ENCODE results near the gene ZNF678.
"Not testable (repeated sequence)": the region's sequence is repeated elsewhere in the genome, so short reads cannot be mapped to it uniquely, and the experiment has no call there.

ZNF678 gene

DNA sequence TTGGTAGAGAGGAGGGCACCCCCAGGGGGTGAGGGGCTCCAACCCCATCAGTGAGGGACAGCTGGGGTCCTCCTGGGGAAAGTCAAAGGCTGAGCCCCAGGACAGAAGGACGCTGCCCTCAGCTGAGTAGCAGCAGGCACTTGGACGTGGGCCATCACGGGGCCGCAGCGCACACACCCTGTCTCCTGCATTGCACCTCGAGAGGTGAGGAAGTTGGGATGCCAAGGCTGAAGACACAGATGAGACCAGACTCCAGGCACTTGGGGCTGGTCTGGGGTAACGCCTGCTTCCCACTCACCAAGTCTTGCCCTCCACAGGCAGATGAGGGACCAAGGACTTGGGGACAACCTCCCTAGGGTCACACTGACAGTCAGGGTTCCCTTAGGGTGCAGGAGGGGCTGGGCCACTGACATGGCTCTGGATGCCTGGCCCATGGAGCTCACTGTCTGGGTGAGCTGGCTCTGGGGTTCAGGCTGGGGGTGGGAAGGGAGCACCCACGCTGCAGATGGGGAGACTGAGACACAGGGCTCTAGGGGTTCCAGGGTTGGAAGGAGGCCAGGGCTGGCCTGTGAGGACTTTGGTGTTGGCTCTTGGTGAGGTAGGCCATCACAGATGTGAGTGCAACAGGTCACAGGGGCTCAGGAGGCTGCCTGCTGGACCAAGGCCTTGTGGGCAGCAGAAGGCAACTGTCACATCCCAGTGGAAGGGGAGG is 16.6 kb upstream of the ZNF678 start:
- no peak overlapping the region for H3K27ac ChIP-seq
- TF ChIP-seq, protein P1, sequence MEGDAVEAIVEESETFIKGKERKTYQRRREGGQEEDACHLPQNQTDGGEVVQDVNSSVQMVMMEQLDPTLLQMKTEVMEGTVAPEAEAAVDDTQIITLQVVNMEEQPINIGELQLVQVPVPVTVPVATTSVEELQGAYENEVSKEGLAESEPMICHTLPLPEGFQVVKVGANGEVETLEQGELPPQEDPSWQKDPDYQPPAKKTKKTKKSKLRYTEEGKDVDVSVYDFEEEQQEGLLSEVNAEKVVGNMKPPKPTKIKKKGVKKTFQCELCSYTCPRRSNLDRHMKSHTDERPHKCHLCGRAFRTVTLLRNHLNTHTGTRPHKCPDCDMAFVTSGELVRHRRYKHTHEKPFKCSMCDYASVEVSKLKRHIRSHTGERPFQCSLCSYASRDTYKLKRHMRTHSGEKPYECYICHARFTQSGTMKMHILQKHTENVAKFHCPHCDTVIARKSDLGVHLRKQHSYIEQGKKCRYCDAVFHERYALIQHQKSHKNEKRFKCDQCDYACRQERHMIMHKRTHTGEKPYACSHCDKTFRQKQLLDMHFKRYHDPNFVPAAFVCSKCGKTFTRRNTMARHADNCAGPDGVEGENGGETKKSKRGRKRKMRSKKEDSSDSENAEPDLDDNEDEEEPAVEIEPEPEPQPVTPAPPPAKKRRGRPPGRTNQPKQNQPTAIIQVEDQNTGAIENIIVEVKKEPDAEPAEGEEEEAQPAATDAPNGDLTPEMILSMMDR (conservative IDR thresholded peaks at IDR 0.05): no peak

DNA sequence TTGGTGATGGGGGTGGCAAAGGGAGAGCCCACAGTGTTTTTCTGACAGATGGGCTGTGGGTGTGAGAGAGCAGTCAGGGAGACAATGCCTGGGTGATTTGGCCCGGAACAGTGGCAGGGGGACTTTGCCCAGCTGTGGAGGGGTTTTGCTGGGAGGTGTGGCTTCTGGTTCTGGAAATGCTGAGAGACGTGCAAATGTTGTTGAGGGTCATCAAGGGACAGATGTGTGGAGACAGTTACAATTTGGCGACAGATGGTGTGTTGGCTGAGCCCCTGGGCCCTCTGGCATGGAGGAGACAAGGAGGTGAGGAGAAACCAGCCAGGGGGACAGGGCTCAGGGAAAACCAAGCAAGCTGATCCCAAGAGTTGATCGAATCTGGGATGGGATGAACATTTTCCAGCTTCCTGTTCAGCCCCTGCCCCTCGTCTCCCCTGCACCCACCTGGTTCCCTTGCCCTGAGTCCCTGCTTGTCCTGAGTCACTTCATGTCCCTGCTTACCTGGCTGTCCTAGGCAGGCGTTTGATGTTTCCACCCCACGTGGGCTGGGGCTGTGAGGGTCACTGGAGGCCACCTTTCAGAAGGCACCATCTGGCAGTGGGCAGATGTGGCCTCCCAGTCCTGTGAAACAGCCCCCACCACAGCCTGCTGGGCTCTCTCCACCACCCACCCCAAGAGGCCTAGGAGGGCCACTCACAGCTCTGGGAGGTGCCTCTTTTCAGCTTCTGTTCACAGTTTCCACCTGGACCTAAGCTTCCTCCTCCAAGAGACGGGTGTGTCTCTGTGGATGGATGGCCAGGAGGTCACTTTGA is 15.8 kb upstream of the ZNF678 start:
- H3K27ac ChIP-seq: no peak overlapping the region
- TF ChIP-seq, protein P1 (conservative IDR thresholded peaks at IDR 0.05): no peak

DNA sequence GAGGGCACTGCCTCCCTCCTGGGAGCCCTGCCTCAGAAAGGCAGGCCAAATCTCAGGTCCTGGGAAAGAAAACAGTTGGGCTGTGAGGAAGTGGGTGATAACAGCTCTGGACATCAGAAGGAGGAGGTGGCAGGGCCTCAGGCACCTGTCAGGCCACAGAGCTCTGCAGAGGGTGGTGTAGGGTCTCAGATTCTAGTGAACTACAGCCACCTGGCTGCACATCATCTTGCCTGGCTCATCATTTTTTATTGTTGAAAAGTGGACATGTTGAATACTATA is 15.3 kb upstream of the ZNF678 start:
- H3K27ac ChIP-seq: no peak overlapping the region
- TF ChIP-seq, protein P1 (conservative IDR thresholded peaks at IDR 0.05): no peak

DNA sequence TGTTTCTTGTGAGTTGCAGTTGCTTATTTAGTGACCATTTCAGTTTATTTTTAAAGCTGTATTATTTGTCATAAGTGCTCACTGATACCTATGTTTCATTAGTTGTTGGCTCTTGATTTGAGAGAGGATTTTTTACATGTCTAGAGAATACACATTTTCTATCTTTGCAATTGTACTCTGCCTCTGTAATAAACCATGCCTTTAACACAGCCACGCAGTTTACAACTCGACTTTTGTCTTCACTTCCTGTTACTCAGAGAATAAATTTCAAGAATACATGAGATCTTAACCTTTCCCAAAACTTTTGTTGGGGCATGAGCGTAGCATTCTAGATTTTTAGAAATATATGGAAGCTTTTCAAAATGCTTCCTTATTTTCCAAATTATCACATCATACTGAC is 14.9 kb upstream of the ZNF678 start:
- TF ChIP-seq, protein P1 (conservative IDR thresholded peaks at IDR 0.05): no peak

DNA sequence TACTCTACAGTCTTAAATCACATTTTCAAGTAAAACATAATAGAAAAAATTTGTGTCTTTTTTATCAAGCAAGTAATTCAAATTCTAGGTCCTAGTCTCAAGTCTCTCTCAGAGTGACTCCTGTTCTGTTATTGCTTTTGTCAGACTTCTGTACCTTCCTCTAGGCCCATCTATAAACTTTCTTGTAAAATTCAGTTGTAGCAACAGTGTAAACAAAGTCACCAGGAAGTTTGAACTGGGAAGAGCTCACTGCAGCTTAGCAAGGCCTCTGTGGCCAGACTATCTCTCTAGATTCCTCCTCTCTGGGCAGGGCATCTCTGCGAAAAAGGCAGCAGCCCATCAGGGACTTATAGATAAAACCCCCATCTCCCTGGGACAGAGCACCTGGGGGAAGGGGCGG is 13.5 kb upstream of the ZNF678 start:
- TF ChIP-seq, protein P1 (conservative IDR thresholded peaks at IDR 0.05): no peak

More for the DNA sequence above, 14.9 kb upstream of the ZNF678 start:
- no peak overlapping the region for H3K27ac ChIP-seq

DNA sequence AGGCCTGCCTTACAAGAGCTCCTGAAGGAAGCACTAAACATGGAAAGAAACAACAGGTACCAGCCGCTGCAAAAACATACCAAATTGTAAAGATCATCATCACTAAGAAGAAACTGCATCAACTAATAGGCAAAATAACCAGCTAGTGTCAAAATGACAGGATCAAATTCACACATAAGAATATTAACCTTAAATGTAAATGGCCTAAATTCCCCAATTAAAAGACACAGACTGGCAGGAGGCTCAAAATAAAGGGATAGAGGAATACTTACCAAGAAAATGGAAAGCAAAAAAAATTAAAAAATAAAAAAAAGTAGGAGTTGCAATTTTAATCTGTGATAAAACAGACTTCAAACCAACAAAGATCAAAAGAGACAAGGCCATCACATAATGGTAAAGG is 11.5 kb upstream of the ZNF678 start:
- H3K27ac ChIP-seq: not testable (repeated sequence)

More for the DNA sequence above, 13.5 kb upstream of the ZNF678 start:
- peak overlapping the region; percentile 54 for H3K27ac ChIP-seq

DNA sequence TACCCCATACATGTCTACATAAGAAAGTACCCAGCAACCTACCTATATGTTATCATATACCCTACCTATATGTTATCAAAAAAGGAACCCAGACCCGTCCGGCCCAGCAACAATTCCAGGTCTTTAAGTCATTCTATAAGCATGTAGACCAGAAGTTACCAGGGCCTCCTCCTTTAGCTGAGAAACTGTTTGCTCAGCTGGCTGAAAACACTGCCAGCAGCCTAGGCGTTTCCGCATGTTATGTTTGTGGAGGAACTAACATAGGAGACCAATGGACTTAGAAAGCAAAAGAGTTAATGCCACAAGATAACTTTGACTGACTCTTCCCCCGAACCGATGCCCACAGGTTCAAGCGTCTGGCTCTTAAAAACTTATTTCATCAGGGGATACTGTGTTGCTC is 7.1 kb upstream of the ZNF678 start:
- TF ChIP-seq, protein P1 (conservative IDR thresholded peaks at IDR 0.05): no peak
- H3K27ac ChIP-seq: no peak overlapping the region
